Measurements from ENCODE around the gene LEMD2.

LEMD2 gene

DNA sequence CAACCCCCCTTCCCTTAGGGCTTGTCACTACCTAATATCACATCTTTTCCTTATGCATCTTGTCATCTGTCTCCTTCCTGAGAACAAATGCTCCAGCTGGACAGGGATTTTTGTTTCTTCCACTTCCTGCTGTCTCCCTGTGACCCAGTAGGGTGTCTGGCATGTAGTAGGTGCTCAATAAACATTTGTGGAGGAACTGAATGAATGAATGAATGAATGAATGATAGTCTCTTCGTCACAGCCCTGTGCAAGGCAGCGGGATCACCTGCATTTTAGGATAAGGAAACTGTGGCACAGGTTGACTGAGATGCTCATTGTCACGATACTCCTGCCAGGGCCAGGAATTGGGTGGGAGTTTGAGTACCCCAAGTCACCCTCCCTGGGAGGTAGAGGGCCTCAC is 14.2 kb downstream of the LEMD2 start:
- DNase-seq (ENCODE audit: low read depth in 2 of 2), result no peak

DNA sequence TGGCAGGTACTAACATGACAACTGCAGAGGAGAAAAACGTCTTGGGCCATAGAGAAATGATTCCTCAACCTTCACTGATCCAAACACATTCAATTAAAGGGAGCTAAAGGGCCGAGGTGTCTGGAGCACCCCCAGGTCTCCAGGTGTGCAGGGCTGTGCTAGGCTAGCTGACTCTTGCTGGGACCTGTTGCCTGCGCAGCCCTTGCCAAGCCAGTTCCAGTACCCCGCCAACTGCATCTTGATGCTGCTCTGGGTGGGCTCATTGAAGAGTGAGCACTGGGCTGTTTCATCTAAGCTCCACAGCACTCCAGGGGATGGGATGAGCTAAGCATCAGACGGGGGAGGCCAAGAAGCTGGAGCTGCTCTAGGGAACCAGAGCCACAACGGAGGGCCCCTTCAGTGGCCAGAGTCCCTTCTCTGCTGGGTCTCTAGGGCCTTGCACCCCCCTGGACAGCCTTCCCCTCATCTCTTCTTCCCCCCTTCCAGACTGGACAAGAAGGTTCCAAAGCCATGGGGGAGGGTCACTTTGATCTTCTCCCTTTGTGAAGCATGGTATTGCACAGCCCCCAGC is 15.9 kb downstream of the LEMD2 start:
- no peak for DNase-seq (ENCODE audit: low read depth in 2 of 2)

DNA sequence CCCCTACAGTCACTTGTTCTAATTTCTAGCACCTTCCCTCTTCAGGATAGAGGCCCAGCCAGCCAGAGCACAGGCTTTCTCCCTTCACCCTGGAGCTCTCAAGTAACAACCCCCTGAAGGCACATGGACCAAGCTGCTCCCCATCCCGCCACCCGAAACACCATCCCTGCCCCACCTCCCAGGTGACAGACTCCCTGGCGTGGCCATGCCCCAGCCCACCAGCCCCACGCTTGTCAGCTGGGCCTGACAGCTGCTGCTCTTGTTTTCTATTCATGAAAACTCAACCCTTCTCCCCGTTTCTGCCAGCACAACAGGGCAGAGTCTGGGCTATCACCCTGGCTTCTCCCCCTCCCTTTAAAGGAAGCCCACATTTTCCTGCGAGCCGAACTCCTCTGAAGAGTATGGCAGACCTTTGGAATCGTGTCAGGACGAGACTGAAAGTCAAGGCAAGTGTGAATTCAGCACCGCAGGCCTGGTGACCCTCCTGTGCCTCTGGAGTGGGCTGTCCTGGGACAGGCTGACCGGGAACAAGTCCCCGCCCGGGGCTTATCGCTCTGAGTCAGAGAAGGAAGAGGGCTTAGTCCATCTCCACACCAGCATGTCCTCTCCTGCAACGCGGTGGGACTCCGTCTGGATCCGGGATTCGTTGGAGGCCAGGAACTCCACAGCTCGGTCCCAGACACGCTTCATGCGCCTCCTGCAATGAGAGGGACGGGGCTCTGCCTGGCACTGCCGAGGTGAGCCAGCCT is 16.7 kb downstream of the LEMD2 start:
- no peak for DNase-seq (ENCODE audit: low read depth in 2 of 2)

DNA sequence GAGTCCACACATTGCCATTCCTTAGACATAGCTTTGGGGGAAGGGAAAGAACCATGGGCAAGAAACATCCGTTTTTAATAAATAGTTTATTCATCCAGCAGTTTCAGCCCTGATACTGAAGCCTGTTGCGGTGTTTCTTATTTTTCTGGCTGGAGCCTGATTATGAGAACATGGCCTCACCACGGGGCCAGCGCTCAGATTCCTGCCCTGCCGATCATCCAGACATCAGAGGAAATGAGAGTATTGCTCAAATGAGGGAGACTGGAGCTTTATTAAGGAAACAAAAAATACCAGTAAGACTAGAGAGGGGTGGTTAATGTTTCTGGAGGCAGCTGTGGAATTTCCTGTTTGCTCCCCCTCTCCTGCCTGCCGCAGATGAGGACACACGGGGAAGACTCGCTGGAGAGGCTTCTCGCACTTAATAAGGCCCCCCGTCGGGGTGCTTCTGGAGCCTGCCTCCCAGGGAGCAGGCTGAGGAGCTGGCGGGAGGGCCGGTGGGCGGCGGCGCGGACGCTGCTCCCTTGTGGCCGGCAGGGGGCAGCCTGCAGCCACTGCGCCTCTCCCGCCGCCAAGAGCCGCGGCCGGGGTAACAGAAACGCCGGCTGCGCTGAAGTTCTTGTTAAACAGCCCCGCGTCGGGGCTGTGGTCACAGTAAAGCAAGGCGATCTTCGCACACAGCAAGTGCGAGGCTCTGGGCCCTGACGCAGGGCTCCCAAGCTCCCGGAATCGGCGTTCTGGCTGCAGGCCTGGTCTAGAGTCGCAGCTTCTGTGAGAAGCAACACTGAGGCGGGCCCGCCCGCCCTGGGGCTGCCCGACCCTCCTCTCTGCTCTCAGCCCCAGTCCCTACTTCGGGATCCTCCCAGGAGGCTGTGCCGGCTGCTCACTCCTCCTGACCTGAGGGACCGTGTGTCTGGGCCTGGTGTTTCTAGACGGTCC is 17.5 kb downstream of the LEMD2 start:
- peak; percentile 31 to 47 for DNase-seq (ENCODE audit: low read depth in 2 of 2)

DNA sequence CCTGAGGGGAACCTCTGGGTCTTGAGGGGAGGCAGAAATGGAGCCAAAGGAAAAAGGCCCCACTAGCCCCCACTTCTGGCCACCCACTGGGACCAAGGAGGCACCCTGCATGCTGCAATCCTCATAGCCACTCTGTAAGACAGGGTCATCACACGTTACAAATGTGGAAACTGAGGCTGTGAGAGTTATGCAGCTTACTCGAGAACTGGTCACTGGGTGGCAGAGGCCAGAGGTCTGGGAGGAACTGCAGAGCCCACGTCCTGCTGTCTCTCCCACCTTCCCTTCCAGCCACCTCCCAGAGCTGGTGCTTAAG is 18.1 kb downstream of the LEMD2 start:
- DNase-seq (ENCODE audit: low read depth in 2 of 2), result no peak

DNA sequence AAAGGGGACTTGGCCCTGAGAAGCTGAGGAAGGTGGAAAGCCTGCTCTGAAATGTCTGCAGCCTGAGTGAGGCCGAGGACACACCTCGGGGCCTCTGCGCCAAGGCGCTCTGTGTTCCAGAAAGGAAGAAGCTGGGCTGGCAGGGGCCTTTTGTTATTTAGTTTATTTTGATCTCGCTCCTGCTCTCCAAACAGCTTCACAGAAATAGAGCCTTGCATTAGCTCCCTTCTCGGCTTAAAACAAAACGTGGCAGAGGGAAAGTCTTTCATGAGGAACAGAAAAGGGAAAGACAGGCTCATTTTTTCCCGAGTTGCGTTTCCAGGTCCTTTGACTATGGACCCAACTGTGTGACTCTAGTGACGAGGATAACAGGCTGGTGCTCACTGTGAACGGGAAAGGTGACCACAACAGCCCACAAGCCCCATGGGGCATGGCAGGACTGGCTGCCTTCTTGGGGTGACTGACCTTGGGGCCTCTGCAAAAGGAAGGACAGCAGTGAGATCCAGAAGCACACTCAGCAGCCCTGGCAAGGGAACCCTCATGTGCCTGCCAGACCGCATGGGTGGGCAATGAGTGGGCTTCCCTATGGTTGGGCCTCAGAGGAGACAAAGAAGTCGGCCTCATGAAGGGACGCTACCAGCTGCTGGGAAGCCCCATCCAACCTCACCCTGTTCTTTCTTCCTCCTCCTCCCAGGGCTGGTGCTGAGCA is 18.7 kb downstream of the LEMD2 start:
- no peak for DNase-seq (ENCODE audit: low read depth in 2 of 2)

DNA sequence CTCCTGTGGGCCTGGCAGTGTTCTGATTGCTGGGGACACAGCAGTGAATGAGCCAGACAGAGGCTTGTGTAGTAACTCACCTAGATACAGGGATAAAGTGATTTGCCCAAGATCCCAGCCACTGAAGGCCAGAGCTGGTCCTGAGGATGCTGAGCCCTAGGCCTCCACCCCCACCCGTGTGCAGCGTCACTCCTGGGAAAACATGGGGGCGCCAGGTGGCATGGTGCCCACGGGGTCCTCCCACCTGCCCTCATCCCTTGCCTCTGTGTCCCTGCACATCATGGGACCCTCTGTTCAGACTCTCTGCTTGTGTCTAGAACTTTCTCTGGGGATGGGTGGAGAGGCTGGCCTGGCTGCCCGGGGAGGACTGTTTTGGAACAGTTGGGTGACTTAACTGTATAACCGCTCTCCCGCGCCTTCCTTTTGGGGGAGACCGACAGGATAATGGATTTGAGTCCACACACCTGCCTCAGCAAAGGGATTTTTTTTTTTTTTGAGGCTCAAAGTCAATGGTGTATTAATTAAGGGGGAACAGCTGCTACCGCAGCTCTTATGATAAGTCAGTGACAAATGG is 19.6 kb downstream of the LEMD2 start:
- no peak for DNase-seq (ENCODE audit: low read depth in 2 of 2)

DNA sequence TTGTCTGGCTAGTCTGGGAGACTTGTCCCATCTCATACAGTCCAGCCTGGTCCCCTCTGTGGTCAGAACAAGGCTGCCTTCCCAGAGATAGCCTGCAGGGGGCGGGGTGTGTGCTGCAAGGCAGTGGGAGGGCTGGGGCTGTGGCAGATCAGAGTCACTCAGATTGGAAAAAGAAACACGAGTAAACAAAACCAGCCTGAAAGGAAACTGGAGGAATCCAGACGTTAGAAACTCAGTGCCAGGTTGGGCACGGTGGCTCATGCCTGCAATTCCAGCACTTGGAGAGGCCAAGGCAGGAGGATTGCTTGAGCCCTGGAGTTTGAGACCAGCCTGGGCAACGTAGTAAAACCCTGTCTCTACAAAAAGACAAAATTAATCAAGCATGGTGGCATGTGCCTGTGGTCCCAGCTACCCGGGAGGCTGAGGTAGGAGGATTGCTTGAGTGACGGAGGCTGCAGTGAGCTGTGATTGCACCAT is 20.2 kb downstream of the LEMD2 start:
- peak; percentile 44 to 78 for DNase-seq (ENCODE audit: low read depth in 2 of 2)

DNA sequence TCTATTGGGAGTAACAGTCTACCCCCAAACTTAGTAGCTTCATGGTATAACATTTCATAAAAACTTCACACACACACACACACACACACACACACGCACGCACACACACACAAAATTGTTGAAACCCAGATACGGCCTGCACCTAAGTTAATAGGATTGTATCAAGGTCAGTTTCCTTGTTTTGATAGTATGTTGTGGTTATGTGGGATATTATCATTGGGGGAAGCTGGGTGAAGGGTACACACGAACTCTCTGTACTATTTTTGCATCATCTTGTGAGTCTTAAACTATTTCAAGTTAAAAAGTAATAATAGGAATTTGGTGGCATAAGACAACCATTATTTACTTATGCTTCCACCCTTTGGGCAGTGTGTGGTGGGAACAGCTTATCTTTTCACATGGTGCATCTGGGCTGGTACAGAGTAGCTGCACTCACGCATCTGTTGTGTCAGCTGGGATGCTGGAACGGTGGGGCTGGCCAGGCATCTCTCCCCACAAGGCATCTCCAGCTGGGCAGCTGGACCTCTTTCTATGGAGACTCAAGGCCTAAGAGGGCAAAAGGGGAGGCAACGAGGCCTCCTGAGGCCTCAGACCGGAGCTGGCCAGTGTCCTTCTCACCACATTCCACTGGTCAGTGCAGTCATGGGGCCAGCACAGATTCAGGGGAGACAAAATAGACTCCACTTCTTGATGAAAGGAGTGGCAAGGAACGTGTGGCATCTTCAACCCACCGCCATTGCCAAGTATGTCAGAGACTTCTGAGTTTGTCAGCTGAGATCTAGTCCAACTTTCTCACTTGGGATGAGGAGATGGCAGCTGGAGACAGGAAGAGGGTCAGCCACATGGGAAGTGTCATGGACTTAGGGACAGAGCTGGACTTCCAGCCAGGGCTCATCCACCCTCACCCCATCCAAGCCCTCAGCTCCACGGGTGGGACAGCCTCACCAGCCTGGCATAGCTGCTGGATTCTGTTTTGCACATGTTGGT is 21.7 kb downstream of the LEMD2 start:
- no peak for DNase-seq (ENCODE audit: low read depth in 2 of 2)

DNA sequence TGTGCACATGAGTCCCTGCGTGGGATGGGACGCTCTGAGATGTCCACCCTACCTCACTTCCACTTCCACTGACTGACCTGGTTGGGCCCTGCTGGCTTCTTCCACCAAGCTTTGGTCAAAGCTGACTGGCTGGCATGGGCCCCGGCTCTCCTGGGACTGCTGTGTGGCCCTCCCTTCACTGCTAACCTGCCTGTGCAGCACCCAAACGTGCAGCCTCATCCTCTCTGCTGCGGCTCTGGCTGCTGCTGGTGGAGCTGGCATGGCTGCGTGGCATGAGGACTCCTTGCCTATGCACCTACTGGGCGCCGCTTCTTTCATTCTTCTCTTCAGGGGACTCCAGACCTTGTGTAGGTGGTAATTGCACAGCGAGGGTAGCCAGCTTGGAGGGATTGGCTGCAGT is 23.6 kb downstream of the LEMD2 start:
- no peak for DNase-seq (ENCODE audit: low read depth in 2 of 2)

DNA sequence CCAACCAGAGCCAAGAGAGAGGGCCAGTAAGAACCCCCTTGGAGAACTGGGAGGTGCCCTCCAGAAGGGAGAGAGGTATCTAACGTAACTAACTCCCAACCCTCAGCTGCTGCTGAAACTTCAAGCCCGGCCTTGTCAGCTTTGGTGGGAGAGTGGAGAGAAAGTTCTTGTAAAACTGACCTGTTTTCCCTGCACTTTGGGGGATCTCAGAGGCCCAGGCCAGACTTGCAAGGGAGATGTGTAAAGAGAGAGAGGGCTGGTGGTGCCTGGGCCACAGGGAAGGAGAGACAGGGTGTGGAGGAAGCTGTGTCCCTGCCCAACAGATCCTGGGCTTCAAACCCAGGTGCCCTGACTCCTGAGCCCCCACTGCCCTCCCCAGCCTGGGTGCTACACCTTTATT is 24.9 kb downstream of the LEMD2 start:
- DNase-seq (ENCODE audit: low read depth in 2 of 2), result no peak

DNA sequence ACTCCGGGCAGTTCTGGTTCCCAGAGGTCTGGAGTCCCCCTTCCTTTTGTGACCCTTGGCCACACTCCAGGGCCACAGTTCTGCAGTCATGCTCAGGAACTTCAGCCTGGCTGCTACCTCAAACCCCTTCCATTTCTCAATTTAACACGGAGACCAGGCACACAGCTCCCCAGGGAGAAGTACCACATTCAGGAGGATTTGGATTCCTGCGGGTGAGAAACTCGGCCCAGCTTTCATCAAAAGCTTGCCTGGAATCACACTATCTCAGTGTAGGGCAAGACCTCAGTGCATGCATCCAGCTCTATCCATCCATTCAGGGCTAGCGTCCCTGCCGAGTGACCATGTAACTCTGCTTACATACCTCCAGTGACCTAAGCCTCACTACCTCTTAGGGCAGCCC is 25.4 kb downstream of the LEMD2 start:
- DNase-seq (ENCODE audit: low read depth in 2 of 2), result no peak

DNA sequence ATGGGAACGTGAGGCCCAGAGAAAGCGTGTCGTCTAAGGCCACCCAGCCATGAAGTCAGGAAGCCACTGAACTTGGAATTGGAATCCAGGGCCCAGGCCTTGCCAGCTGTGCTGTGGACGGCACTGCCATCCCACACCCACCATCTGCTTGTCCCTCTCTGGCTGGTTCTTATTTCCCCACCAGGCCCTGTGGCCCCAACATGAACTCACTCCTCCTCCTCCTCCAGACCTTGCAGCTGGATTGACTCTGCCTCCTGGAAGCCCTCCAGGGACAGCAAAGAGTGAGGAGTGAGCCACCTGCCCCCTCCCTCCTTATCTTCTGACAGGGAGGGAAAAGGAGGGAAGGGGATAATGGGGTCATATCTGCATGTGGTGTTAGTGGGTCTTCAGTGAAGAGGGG is 26.2 kb downstream of the LEMD2 start:
- DNase-seq (ENCODE audit: low read depth in 2 of 2), result no peak

DNA sequence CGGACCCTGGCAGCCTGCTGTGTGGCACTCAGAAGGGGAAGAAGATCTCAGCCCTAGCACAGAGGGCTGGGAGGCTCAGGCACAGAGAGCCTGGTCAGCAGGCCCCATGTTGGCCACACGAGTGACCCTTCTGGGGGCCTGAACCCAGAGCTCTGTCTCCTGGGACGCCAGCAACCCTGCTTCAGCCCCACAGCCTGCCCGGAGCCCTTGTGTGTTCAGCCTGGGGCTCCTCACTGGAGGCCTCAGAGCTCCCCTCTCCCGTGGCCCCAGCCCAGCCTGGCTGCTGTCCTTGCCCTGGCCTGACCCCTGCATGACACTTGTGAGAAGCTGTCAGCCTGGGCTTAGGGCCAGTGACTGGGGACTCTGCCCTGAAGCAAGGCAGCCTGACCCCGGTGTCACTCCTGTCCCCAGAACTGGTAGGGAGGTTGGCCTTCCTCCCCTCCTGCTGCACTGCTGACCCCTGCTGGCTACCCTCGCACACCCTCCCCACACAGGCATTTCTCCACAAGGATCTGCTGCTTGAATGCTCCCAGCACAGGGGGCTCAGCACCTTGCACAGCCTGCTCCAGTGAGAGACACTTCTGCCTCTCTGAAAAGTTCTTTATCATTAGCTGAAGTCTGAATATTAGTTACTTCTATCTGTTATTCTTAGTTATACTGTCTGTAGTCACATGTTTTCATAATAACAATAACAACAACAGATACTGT is 26.9 kb downstream of the LEMD2 start:
- DNase-seq (ENCODE audit: low read depth in 2 of 2), result peak in 1 of 2 experiments; percentile 38

DNA sequence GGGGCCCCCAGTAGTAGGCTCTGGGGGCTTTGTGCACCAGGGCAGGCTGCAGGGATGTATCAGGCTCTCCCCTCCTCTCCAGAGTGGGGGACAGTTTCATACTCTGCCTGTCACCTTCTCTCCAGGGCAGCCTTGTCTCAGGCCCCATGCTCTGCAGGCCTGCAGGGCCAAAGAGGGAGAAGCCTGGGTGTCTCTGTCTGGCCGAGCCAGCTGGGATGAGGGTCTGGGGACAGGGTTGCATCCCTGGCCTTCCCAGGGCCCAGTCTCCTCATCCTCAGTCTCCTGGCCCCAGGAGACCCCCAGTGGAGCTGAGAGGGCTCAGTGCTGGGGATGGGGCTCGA is 27.4 kb downstream of the LEMD2 start:
- DNase-seq (ENCODE audit: low read depth in 2 of 2), result no peak

DNA sequence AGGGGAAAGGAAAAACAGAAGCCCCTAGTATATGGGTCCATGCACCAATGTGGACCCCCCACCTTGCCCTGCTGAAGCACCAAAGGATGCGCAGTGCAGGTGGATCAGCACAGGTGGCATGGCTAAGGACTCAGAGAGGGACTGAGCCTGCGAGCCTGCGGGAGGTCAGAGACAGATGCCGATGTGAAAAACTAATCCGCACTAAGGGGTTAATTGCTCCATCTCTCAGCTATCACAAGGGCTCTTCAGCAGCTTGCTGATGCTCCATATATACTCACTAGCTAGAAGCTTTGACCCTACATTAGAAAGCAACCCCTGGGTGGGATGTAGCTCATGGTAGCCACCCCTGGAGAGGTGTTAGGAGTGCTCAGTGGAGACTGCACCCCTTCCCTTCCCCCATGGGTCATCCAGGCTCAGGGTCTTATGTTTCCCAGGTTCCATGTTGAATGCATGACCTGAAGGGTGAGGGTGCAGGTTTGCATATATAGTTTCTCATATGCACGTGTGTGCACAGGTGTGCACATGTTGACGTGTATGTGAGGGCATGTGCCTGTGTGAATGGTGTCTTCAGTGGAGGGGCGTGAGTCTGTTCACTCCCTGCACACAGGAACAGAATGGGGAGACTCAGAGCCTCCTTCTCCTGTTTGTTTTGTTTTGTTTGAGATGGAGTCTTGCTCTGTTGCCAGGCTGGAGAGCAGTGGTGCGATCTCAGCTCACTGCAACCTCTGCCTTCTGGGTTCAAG is 28.9 kb downstream of the LEMD2 start:
- DNase-seq (ENCODE audit: low read depth in 2 of 2), result no peak

DNA sequence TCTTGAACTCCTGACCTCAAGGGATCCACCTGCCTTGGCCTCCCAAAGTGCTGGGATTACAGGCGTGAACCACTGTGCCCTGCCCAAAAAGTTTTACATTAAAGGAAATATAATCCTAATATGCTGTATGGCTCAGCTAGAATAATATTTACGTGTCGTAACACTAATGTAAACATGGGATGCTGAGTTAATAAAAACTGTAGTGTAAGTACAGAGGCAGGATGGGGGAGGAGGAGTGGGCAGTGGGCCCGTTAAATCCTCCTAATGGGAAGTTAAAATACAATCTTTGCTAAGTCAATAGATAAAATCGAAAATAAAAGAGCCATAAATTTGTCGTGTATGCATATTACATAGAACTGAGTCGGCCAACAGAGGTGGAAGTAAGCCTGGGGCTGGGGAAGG is 30.1 kb downstream of the LEMD2 start:
- no peak for DNase-seq (ENCODE audit: low read depth in 2 of 2)

DNA sequence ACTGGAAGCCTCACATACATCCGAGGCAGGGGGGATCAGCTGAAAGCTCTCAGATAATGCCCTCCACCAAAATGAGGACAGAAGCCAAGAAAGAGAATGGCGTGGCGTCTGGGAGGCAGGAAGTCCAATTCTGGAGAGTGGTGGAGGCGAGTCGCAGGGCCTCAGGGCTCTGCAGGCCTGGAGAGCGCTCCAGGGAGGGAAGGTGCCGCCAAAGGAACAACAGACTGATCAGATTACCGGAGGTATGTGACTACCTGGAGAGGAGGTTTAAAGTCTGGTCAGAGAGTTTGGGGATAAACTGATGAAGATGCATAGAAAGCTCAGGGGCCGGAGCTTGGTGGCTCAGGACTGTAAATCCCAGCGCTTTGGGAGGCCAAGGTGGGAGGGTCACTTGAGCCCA is 31.0 kb downstream of the LEMD2 start:
- DNase-seq (ENCODE audit: low read depth in 2 of 2), result no peak

DNA sequence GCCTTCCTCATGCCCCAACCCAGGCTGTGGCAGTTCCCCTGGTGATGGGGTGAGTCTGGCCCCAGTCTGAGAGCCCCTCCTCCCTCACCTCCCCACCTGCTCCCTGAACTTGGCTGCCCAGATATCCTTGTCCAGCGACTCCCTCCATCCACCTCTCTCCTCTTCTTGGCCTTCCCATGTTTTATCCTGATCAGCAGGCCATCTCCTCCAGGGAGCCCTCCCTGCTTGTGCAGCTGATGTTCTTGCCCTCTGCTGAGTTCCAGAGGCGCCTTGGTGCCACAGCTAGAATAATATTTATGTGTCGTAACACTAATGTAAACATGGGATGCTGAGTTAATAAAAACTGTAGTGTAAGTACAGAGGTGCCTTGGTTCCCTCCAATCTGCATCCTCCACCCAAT is 31.8 kb downstream of the LEMD2 start:
- DNase-seq (ENCODE audit: low read depth in 2 of 2), result no peak

All from stimulated activated CD4-positive, alpha-beta T cell treated with anti-CD3 and anti-CD28 coated beads, Interleukin-12 subunit alpha, Interleukin-12 subunit beta, amount 100 ng/mL, for 24 hours (primary cell).